Hematopoietic multipotent progenitor cell (in vitro differentiated cells): Measurements from ENCODE around the gene DAGLB. TPM values are rescaled to one million over a fixed set of nuclear protein-coding genes. Genes with fewer than 3 reads are reported as not detected.

Experiments used
- DNase-seq, 3 donors: peaks; one replicate each; pipeline ENCODE4 v3.0.0-alpha.2; 2011 to 2015; ENCODE audit warnings: low read depth in 2 of 3, low spot score in 2 of 3
- total RNA-seq: library from RNA; depleted of rRNA; stranded (reverse); fragments of >200 nt; gene quantifications from one replicate; pipeline ENCODE4 v1.2.3, GENCODE V29; 2012

Gene DAGLB, protein sequence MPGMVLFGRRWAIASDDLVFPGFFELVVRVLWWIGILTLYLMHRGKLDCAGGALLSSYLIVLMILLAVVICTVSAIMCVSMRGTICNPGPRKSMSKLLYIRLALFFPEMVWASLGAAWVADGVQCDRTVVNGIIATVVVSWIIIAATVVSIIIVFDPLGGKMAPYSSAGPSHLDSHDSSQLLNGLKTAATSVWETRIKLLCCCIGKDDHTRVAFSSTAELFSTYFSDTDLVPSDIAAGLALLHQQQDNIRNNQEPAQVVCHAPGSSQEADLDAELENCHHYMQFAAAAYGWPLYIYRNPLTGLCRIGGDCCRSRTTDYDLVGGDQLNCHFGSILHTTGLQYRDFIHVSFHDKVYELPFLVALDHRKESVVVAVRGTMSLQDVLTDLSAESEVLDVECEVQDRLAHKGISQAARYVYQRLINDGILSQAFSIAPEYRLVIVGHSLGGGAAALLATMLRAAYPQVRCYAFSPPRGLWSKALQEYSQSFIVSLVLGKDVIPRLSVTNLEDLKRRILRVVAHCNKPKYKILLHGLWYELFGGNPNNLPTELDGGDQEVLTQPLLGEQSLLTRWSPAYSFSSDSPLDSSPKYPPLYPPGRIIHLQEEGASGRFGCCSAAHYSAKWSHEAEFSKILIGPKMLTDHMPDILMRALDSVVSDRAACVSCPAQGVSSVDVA
- 55.2 TPM for total RNA-seq

- peak; percentile 95 to 99 (median 96) for DNase-seq
Observed at GRCh38 chr7:6447581-6448199, at the start of gene DAGLB. Gene DAGLB (minus strand): TSS chr7:6447954. CDS start chr7:6447842, 112 bp downstream.

DNA sequence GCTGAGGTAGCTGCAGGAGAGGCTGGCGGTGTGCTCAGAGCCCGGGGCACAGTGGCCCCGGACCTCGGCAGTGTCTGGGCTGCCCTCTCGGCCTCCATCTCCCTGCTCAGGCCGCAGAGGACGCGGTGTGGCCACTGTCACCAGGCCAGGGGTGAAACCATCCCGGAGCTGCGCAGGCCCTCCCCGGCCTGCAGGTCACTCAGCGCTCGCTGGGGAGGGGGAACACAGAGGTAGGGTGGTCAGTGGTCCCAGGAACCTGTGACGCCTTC, 49.8 kb upstream of the DAGLB start:
- no peak for DNase-seq

- DNase-seq = no peak
Observed at GRCh38 chr7:6496842-6497636, 49.3 kb upstream of the DAGLB start.

GRCh38 chr7:6495597-6496262, 48.0 kb upstream of the DAGLB start:
- no peak for DNase-seq

GRCh38 chr7:6494365-6494764, 46.6 kb upstream of the DAGLB start:
- DNase-seq = no peak

GRCh38 chr7:6491194-6491593, 43.4 kb upstream of the DAGLB start:
- DNase-seq = no peak

DNA sequence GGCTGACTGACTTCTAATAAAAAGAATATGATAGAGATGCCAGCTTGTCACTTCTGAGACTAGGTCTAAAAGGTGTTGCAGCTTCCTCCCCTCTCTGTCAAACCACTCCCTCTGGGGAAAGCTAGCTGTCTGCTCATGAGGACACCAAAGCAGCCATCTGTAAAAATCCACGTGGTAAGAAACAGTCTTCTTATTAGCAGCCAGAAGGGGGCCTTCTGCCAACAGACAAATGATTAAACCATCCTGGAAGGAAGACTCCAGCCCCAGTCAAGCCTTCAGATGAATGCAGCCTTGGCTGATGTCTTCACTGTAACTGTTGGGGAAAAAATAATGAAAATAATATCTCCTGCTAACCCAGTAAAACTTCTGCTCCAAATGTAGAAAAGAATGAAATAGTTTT, 41.9 kb upstream of the DAGLB start:
- no peak for DNase-seq

- no peak for DNase-seq
Observed at GRCh38 chr7:6487184-6487545, 39.4 kb upstream of the DAGLB start.

DNA sequence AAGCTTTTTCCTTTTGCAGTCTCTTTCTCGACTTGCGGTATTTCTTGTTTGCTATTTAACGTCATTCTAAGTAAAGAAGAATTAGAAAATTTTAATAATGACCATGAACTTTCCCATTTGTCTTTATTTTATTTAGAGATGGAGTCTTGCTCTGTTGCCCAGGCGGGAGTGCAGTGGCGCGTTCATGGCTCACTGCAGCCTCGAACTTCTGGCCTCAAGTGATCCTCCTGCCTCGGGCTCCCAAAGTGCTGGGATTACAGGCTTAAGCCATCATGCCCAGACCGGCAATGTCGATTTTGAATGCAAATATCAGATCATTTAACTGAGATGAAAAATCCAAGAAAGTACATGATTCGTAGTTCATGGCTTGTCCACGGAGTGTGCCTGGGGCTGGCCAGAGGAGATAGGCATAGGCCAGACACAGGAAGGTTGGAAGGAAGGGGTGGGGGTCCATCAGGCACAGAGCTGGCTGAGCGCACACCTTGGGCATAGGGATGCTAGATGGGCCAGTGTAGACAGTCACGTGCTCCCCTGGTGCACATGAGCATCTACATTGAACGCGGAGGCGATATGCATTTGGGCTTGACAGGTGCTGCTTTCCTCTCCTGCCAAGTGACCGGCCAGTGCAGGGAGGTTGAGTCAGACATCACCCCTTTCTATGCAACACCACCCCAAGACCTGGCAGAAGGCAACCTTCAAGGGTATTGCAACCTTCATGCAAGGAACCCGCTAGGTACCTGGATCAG, 38.9 kb upstream of the DAGLB start:
- DNase-seq = no peak

DNA sequence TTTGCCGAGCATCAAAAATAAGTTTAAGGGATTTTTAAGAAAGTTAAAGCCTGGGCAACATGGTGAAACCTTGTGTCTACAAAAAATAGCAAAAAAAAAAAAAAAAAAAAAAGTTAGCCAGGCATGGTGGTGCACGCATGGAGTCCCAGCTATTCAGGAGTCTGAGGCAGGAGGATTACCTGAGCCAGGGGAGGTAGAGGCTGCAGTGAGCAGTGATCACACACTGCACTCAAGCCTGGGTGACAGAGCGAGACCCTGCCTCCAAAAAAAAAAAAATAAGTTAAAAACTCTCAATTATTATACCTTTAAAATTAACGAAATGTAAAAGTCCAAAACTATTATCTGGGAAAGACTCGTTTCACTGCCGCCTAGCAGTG, 35.0 kb upstream of the DAGLB start:
- DNase-seq = no peak

GRCh38 chr7:6482307-6482706, 34.6 kb upstream of the DAGLB start:
- no peak for DNase-seq

DNA sequence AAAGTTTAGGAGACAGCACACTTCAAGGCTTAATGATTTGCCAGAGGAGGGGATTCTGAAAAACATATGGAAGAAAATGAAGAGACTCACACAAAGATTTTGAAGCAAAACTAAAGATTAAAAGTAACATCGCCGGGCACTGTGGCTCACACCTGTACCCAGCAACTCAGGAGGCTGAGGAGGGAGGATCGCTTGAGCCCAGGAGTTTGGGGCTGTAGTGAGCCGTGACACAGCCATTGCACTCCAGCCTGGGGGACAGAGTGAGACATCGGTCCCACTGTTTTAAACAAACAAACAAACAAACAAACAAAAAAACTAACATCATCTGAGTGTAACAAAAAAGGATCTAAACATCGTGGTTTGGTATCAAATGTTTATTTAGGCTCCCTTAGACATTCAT, 33.7 kb upstream of the DAGLB start:
- DNase-seq = no peak

GRCh38 chr7:6480323-6480660, 32.5 kb upstream of the DAGLB start:
- DNase-seq = no peak

- DNase-seq = no peak
Observed at GRCh38 chr7:6479067-6479466, 31.3 kb upstream of the DAGLB start.

DNA sequence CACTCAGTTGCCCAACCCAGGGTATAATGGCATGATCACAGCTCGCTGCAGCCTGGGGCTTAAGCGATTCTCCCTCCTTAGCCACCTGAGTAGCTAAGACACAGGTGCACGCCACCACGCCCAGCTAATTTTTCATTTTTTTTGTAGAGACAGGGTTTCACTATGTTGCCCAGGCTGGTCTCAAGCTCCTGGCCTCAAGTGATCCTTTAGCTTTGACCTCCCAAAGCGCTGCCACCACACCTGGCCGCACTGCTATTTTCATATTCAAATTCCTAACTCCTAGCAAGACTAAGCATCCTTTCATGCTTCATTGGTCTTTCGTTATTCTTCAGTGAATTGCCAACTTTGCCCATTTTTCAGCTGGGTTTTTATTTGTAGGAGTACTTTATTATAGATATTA, 30.4 kb upstream of the DAGLB start:
- no peak for DNase-seq

GRCh38 chr7:6477318-6477660, 29.5 kb upstream of the DAGLB start:
- DNase-seq = no peak

GRCh38 chr7:6476596-6477317, 29.0 kb upstream of the DAGLB start:
- peak in 2 of 3 donors; percentile 7 to 37 for DNase-seq

- DNase-seq = no peak
Observed at GRCh38 chr7:6475433-6476186, 27.9 kb upstream of the DAGLB start.

DNA sequence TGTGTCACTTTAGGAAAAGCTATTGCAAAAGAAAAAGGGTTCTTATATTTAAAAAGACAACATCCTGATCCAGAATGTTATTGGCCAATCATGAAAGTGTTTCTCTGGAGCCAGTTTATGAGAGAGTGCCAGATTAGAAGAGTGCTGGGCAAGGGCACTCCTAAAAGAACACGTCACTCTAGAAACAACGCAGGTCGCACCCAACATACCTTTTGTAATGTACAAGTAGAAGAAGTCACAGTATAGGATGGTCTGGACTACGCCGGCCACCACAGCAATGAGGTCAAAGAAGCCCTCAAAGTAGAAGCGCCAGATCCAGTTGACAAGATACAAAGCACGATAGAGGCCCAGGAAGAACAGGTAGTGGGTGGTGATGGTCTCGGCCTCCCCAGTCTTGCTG, 18.1 kb upstream of the DAGLB start:
- DNase-seq = no peak
